K562 (cell line): Measurements from ENCODE around the gene LACTB. TPM values are rescaled to one million over a fixed set of nuclear protein-coding genes. Genes with fewer than 3 reads are reported as not detected.

Source experiments
- ARHGAP35 ChIP-seq: fragments of 450-650 bp; IDR thresholded peaks from 2 replicates; pipeline ENCODE4 v1.6.1; 2018; ENCODE audit not compliant: partially characterized antibody
- ARID1B ChIP-seq: fragments of 450-650 bp; IDR thresholded peaks from 2 replicates; pipeline ENCODE4 v1.6.1; 2016; ENCODE audit warnings: antibody characterized with exemption, mild to moderate bottlenecking, inconsistent platforms
- E2F1 ChIP-seq: sonication (generic); formaldehyde crosslinking; IDR thresholded peaks from 2 replicates; pipeline ENCODE4 v1.8.1; 2023; ENCODE audit warnings: mild to moderate bottlenecking, missing genetic modification reagents, moderate library complexity
- FOXJ3 ChIP-seq: sonication (generic); formaldehyde crosslinking; IDR thresholded peaks from 2 replicates; pipeline ENCODE4 v1.4.0; 2020; ENCODE audit warnings: mild to moderate bottlenecking, missing genetic modification reagents
- IFI16 ChIP-seq: fragments of 250-450 bp; sonication (Bioruptor Pico); IDR thresholded peaks from 2 replicates; pipeline ENCODE4 v2.1.2; 2022; ENCODE audit warnings: mild to moderate bottlenecking, inconsistent platforms
- ILF3 ChIP-seq: fragments of 450-650 bp; IDR thresholded peaks from 2 replicates; pipeline ENCODE4 v1.6.1; 2018; ENCODE audit warnings: antibody characterized with exemption, mild to moderate bottlenecking, moderate library complexity, borderline replicate concordance
- MEF2A ChIP-seq: IDR thresholded peaks from 2 replicates; pipeline ENCODE4 v1.6.1; 2011; ENCODE audit warnings: low read depth, mild to moderate bottlenecking, low read length, moderate library complexity; ENCODE audit not compliant: control insufficient read depth
- MEF2D ChIP-seq: conservative IDR thresholded peaks from 2 replicates; pipeline ENCODE4 v1.6.1; 2016; ENCODE audit warnings: low read depth, missing genetic modification characterization, missing compliant biosample characterization
- NFE2L1 ChIP-seq: fragments of 450-650 bp; IDR thresholded peaks from 2 replicates; pipeline ENCODE4 v1.6.1; 2016; ENCODE audit warnings: missing genetic modification characterization, low read depth, mild to moderate bottlenecking, missing compliant biosample characterization, moderate library complexity, borderline replicate concordance
- OTX1 ChIP-seq: fragments of 450-650 bp; formaldehyde crosslinking; IDR thresholded peaks from 2 replicates; pipeline ENCODE4 v1.4.0; 2022; ENCODE audit warnings: mild to moderate bottlenecking
- POLR2AphosphoS5 ChIP-seq: IDR thresholded peaks from 2 replicates; pipeline ENCODE4 v1.6.1; 2011; ENCODE audit warnings: mild to moderate bottlenecking, low read depth, low read length, moderate library complexity; ENCODE audit not compliant: control insufficient read depth, insufficient read depth
- RBM17 ChIP-seq: fragments of 200-400 bp; formaldehyde crosslinking; IDR thresholded peaks from 2 replicates; pipeline ENCODE4 v1.6.1; 2017; ENCODE audit warnings: low read depth, mild to moderate bottlenecking, low read length, borderline replicate concordance
- TCF7L2 ChIP-seq: fragments of 150-350 bp; IDR thresholded peaks from 2 replicates; pipeline ENCODE4 v1.6.1; 2016; ENCODE audit warnings: low read depth, mild to moderate bottlenecking, low read length, moderate library complexity
- TEAD1 ChIP-seq, 2 experiments: fragments of 450-650 bp in 1 of 2; sonication (generic) in 1 of 2; formaldehyde crosslinking; IDR thresholded peaks; 2 replicates each; pipeline versions ENCODE4 v1.4.0 to v1.8.0; 2020 to 2022; ENCODE audit warnings: mild to moderate bottlenecking in 2 of 2, missing genetic modification reagents in 1 of 2
- ZNF175 ChIP-seq: fragments of 200-800 bp; sonication (Bioruptor generic); IDR thresholded peaks from 2 replicates; pipeline ENCODE4 v1.6.1; 2016; ENCODE audit warnings: low read depth, mild to moderate bottlenecking, missing genetic modification characterization, missing compliant biosample characterization
- ZNF696 ChIP-seq: fragments of 250-450 bp; sonication (Bioruptor Pico); conservative IDR thresholded peaks from 2 replicates; pipeline ENCODE4 v1.4.0; 2020; ENCODE audit warnings: mild to moderate bottlenecking, moderate library complexity
- ZNF76 ChIP-seq: fragments of 250-450 bp; sonication (Bioruptor Pico); IDR thresholded peaks from 2 replicates; pipeline ENCODE4 v1.4.0; 2020; ENCODE audit warnings: mild to moderate bottlenecking, moderate library complexity, borderline replicate concordance
- polyA plus RNA-seq, 8 experiments: library from polyadenylated mRNA; depleted of rRNA in 4 of 8; stranded (reverse) in 5 of 8; unstranded in 3 of 8; fragments of >200 nt; fragmentation: Nextera tagmentation in 2 of 8; fragmentation: Illumina TruSeq in 1 of 8; extraction: Ambion mirVana in 2 of 8; extraction: Trizol in 1 of 8; gene quantifications; 2 replicates each; pipeline versions ENCODE4 v1.2.1 to v1.2.3, GENCODE V29; 2011 to 2014; ENCODE audit warnings: inconsistent platforms in 1 of 8, missing spikeins in 1 of 8
- total RNA-seq, 7 experiments: library from RNA; depleted of rRNA in 6 of 7; stranded (reverse); fragments of >200 nt in 6 of 7; fragmentation: Illumina TruSeq in 2 of 7; extraction: Trizol in 2 of 7; gene quantifications; 2 replicates each; pipeline versions ENCODE4 v1.2.1 to v1.2.3, GENCODE V29; 2011 to 2021; ENCODE audit warnings: low replicate concordance in 1 of 7
- TF ChIP-seq, protein P1 (sequence below): sonication (generic); formaldehyde crosslinking; IDR thresholded peaks from 2 replicates; pipeline ENCODE4 v1.8.0; 2022; ENCODE audit warnings: mild to moderate bottlenecking, missing genetic modification reagents
- TF ChIP-seq, protein P2 (sequence below): sonication (generic); formaldehyde crosslinking; IDR thresholded peaks from 2 replicates; pipeline ENCODE4 v1.8.0; 2023; ENCODE audit warnings: missing genetic modification reagents, mild to moderate bottlenecking, borderline replicate concordance

Gene LACTB
- total and polyA plus RNA-seq, 9 of the 15 experiments (the other 6 are each of a cell fraction or from before 2014, with no cell fraction given), result 3.1 to 15.5 (median 9.8) TPM

- TF ChIP-seq, protein P1, sequence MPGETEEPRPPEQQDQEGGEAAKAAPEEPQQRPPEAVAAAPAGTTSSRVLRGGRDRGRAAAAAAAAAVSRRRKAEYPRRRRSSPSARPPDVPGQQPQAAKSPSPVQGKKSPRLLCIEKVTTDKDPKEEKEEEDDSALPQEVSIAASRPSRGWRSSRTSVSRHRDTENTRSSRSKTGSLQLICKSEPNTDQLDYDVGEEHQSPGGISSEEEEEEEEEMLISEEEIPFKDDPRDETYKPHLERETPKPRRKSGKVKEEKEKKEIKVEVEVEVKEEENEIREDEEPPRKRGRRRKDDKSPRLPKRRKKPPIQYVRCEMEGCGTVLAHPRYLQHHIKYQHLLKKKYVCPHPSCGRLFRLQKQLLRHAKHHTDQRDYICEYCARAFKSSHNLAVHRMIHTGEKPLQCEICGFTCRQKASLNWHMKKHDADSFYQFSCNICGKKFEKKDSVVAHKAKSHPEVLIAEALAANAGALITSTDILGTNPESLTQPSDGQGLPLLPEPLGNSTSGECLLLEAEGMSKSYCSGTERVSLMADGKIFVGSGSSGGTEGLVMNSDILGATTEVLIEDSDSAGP (CRISPR knock-in tag), result peak; percentile 64; the same call in 1 of the 2 replicates
- no peak for TF ChIP-seq FOXJ3 (CRISPR knock-in tag)
- no peak for TF ChIP-seq ZNF76 (CRISPR knock-in tag)
- TF ChIP-seq ILF3, result no peak
- no peak for TF ChIP-seq NFE2L1 (tag)
- TF ChIP-seq ARID1B, result no peak; the same call in 1 of the 2 replicates
- TF ChIP-seq ZNF696 (CRISPR knock-in tag), result no peak
- peak; percentile 97 for TF ChIP-seq POLR2AphosphoS5
- TF ChIP-seq OTX1 (CRISPR knock-in tag), result no peak
- TF ChIP-seq TEAD1 (CRISPR knock-in tag; IDR thresholded peaks at IDR 0.05), result 0 out of 4 replicates have a peak, but pooled peaks of 1 of the 2 experiments have one; percentile 15
- TF ChIP-seq, protein P2, sequence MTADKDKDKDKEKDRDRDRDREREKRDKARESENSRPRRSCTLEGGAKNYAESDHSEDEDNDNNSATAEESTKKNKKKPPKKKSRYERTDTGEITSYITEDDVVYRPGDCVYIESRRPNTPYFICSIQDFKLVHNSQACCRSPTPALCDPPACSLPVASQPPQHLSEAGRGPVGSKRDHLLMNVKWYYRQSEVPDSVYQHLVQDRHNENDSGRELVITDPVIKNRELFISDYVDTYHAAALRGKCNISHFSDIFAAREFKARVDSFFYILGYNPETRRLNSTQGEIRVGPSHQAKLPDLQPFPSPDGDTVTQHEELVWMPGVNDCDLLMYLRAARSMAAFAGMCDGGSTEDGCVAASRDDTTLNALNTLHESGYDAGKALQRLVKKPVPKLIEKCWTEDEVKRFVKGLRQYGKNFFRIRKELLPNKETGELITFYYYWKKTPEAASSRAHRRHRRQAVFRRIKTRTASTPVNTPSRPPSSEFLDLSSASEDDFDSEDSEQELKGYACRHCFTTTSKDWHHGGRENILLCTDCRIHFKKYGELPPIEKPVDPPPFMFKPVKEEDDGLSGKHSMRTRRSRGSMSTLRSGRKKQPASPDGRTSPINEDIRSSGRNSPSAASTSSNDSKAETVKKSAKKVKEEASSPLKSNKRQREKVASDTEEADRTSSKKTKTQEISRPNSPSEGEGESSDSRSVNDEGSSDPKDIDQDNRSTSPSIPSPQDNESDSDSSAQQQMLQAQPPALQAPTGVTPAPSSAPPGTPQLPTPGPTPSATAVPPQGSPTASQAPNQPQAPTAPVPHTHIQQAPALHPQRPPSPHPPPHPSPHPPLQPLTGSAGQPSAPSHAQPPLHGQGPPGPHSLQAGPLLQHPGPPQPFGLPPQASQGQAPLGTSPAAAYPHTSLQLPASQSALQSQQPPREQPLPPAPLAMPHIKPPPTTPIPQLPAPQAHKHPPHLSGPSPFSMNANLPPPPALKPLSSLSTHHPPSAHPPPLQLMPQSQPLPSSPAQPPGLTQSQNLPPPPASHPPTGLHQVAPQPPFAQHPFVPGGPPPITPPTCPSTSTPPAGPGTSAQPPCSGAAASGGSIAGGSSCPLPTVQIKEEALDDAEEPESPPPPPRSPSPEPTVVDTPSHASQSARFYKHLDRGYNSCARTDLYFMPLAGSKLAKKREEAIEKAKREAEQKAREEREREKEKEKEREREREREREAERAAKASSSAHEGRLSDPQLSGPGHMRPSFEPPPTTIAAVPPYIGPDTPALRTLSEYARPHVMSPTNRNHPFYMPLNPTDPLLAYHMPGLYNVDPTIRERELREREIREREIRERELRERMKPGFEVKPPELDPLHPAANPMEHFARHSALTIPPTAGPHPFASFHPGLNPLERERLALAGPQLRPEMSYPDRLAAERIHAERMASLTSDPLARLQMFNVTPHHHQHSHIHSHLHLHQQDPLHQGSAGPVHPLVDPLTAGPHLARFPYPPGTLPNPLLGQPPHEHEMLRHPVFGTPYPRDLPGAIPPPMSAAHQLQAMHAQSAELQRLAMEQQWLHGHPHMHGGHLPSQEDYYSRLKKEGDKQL (CRISPR knock-in tag), result 0 out of 2 replicates have a peak, but pooled peaks have one; percentile 78
- no peak for TF ChIP-seq MEF2D (tag)
- TF ChIP-seq RBM17, result no peak
- TF ChIP-seq TCF7L2, result no peak
- TF ChIP-seq E2F1 (CRISPR knock-in tag), result no peak
- no peak for TF ChIP-seq ZNF175 (CRISPR knock-in tag)
- no peak for TF ChIP-seq MEF2A
- TF ChIP-seq IFI16, result no peak
- TF ChIP-seq ARHGAP35, result no peak
Measured at GRCh38 chr15:63157118-63157843, 35.6 kb downstream of the LACTB start, which contains the start of gene RPS27L (continued).
